ENCODE data around the gene CCR5. TPM values are rescaled to one million over a fixed set of nuclear protein-coding genes. Genes with fewer than 3 reads are reported as not detected.

Gene CCR5
- total RNA-seq, 3 donors from 2014 or later, result 0.73 to 0.98 (median 0.96) TPM

DNA sequence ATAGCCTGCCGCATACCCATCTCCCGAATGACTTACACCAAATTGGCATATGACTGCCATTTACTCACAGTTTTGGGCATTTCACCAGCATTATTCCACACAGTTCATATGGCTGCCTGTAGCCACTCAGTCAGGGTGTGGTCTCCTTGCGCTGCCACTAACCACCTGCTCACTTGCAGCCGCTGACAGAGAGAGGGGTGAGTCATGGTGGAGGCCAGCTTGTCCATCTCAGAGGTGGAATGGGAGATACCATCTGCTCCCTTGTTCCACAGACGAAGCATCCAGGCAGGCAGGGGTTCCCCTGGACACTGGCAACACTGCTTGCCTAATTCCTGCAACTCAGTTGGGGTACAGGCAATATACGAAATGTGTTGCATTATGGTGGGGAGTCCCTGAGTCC is 51.9 kb downstream of the CCR5 start:
- TF ChIP-seq, protein P1, sequence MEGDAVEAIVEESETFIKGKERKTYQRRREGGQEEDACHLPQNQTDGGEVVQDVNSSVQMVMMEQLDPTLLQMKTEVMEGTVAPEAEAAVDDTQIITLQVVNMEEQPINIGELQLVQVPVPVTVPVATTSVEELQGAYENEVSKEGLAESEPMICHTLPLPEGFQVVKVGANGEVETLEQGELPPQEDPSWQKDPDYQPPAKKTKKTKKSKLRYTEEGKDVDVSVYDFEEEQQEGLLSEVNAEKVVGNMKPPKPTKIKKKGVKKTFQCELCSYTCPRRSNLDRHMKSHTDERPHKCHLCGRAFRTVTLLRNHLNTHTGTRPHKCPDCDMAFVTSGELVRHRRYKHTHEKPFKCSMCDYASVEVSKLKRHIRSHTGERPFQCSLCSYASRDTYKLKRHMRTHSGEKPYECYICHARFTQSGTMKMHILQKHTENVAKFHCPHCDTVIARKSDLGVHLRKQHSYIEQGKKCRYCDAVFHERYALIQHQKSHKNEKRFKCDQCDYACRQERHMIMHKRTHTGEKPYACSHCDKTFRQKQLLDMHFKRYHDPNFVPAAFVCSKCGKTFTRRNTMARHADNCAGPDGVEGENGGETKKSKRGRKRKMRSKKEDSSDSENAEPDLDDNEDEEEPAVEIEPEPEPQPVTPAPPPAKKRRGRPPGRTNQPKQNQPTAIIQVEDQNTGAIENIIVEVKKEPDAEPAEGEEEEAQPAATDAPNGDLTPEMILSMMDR (IDR thresholded peaks at IDR 0.05), result no peak
- TF ChIP-seq POLR2A (IDR thresholded peaks at IDR 0.05) (no peak), POLR2AphosphoS5 (IDR thresholded peaks at IDR 0.05) (no peak)
- no peak for DNase-seq (ENCODE audit: low spot score in 2 of 2)
- Histone ChIP-seq H3K4me3 (no peak overlapping the region), H3K27me3 (no peaks in the 10 kb centered on the region), H3K27ac (no peak overlapping the region), H3K9me3 (no peaks in the 10 kb centered on the region), H3K36me3 (no peaks in the 10 kb centered on the region), H3K4me1 (no peaks in the 10 kb centered on the region)
- intact Hi-C loops (cut with DNase I; ENCODE audit: low total_unique reads), result no loop called here

DNA sequence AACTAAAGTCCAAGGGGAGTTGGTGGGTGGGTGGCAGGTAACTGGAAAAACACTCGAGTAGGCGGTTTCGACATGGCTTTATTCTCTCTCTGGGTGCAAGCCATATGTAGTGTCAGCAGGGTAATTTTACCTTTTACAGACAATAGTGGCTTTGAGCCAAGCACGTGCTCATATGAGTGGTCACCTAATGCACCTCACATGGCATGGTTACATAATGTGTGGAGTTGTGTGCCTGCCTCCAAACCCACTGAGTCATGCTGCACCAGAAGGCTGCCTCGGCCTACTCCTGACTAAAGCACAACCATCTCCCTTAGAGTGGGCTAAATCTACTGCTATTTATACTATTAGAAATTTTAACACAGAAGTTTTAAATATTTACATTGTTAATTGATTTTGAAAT is 52.8 kb downstream of the CCR5 start:
- intact Hi-C loops (cut with DNase I; ENCODE audit: low total_unique reads), result no loop called here
- H3K9me3 ChIP-seq, result no peaks in the 10 kb centered on the region
- H3K27me3 ChIP-seq, result no peaks in the 10 kb centered on the region
- no peak overlapping the region for H3K27ac ChIP-seq
- no peaks in the 10 kb centered on the region for H3K4me1 ChIP-seq
- H3K4me3 ChIP-seq, result no peak overlapping the region
- no peaks in the 10 kb centered on the region for H3K36me3 ChIP-seq
- TF ChIP-seq POLR2A (IDR thresholded peaks at IDR 0.05), result no peak
- TF ChIP-seq, protein P1 (IDR thresholded peaks at IDR 0.05), result no peak
- TF ChIP-seq POLR2AphosphoS5 (IDR thresholded peaks at IDR 0.05), result no peak
- no peak for DNase-seq (ENCODE audit: low spot score in 2 of 2)

Other genes starting within 250 kb of the CCR5 start
- 10 to 100 TPM in 1 of 3 donors, 1 to 10 TPM in 2; 4.3 to 15.0 (median 9.2) TPM for gene CCR1, start 162.6 kb upstream of the CCR5 start, total RNA-seq
- gene CCR3, start 128.5 kb upstream of the CCR5 start, total RNA-seq, result not detected
- 1 to 10 TPM; 1.3 to 2.2 (median 2.0) TPM for gene CCR2, start 16.8 kb upstream of the CCR5 start, total RNA-seq
- gene CCRL2, start 36.3 kb downstream of the CCR5 start, total RNA-seq, result 1 to 10 TPM; 3.8 to 9.2 (median 4.1) TPM
- gene LTF, start 94.0 kb downstream of the CCR5 start, total RNA-seq, result 100 to 1,000 TPM in 2 of 3 donors, 10 to 100 TPM in 1; 78.7 to 282 (median 190) TPM
- gene RTP3, start 127.0 kb downstream of the CCR5 start, total RNA-seq, result not detected
- gene LRRC2, start 195.4 kb downstream of the CCR5 start, total RNA-seq, result 10 to 100 TPM in 1 of 3 donors, 1 to 10 TPM in 2; 1.5 to 13.8 (median 2.0) TPM
- not detected for gene FAM240A, start 241.6 kb downstream of the CCR5 start, total RNA-seq

All from breast epithelium (tissue), 4 donors.